ENCODE data around the gene ZNF445.
A peak's percentile ranks its signal among the peaks of the same experiment; 100 is the strongest.
"Not testable (repeated sequence)": the region's sequence is repeated elsewhere in the genome, so short reads cannot be mapped to it uniquely, and the experiment has no call there.

ZNF445 gene

GRCh38 chr3:44412365-44412764 is 65.1 kb downstream of the ZNF445 start:
- Mint-ChIP-seq H3K27ac (no peak overlapping the region), H3K36me3 (ENCODE audit: low read depth) (peaks cover 4% of the 10 kb centered on the region), H3K27me3 (ENCODE audit: low read depth, poor library complexity) (peaks cover 8% of the 10 kb centered on the region), H3K4me1 (peaks cover 5% of the 10 kb centered on the region), H3K9me3 (no peaks in the 10 kb centered on the region), H3K4me3 (no peak overlapping the region)
- no peak for DNase-seq
- no peak for TF ChIP-seq CTCF (IDR thresholded peaks at IDR 0.05)

DNA sequence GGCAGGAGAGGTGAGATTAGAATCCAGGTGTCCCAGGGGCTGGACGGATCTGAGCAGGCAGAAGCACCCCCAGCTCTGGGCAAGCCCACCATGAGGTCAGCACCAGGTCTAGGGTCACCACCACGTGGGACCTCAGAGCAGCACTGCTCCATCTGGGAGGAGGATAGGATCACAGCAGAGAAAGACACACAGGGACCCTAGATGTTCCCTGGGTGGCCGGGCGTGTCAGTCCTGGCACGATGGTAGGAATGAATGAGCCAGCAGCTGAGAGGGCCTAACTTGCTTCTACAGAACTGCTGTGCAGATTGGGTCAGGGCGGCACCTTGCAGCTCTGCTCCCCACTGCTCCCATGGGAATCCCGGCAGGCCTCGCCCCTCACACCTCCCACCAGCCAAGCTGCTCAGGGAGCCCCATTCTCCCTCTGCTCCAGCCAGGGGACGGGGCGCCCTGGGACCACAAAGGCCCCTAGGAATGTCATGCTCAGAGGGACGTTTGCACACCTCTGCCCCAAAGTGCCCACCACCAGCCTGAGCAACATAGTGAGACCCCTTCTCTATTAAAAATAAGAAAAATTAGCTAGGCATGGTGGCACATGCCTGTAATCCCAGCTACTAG is 66.3 kb downstream of the ZNF445 start:
- DNase-seq = no peak
- H3K27me3 Mint-ChIP-seq (ENCODE audit: low read depth, poor library complexity) = peaks cover 3% of the 10 kb centered on the region
- peak overlapping the region; percentile 48 for H3K27ac Mint-ChIP-seq
- no peak for TF ChIP-seq CTCF (IDR thresholded peaks at IDR 0.05)
- H3K9me3 Mint-ChIP-seq = no peaks in the 10 kb centered on the region
- H3K4me1 Mint-ChIP-seq = peaks cover 5% of the 10 kb centered on the region
- no peak overlapping the region for H3K4me3 Mint-ChIP-seq
- H3K36me3 Mint-ChIP-seq (ENCODE audit: low read depth) = peaks cover 4% of the 10 kb centered on the region

DNA sequence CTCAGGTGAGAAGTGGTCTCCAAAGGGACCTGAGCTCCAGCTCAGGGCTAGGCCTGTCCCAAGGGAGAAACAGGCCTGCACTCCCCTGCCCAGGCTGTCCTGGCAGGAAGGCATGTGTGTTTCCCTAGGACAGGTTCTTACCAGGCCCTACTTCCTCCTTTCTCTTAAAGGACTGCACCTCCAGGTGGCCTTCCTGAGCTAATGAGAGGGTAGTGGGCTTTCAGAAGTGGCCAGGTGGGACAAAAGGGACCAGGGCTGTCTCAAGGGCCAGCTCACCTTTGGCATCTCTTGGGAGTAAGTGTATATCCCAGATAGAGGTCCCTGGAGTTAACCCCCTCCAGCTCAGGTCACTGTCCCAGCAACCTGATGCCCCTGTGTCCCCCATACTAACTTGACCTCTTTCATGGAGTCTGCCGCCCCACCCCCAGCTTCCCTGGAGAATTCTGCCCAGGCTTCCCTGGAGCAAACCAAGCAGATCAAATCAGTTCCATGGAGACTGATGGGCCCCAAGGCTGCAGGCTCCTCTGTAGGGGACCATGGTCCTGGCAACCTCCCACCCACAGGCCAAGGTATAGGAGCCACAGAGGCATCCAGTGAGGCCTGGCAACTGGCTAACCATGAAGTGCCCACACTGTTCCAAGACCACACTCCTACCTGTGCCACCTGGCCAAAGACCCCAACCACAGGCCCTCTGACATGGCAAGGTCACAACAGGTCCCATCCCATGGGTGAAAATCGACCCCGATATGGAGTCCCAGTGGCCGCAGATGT is 67.6 kb downstream of the ZNF445 start:
- H3K4me3 Mint-ChIP-seq = no peak overlapping the region
- no peak overlapping the region for H3K27ac Mint-ChIP-seq
- peaks cover 5% of the 10 kb centered on the region for H3K4me1 Mint-ChIP-seq
- no peak for DNase-seq
- peaks cover 3% of the 10 kb centered on the region for H3K27me3 Mint-ChIP-seq (ENCODE audit: low read depth, poor library complexity)
- peaks cover 4% of the 10 kb centered on the region for H3K36me3 Mint-ChIP-seq (ENCODE audit: low read depth)
- no peaks in the 10 kb centered on the region for H3K9me3 Mint-ChIP-seq
- no peak for TF ChIP-seq CTCF (IDR thresholded peaks at IDR 0.05)

DNA sequence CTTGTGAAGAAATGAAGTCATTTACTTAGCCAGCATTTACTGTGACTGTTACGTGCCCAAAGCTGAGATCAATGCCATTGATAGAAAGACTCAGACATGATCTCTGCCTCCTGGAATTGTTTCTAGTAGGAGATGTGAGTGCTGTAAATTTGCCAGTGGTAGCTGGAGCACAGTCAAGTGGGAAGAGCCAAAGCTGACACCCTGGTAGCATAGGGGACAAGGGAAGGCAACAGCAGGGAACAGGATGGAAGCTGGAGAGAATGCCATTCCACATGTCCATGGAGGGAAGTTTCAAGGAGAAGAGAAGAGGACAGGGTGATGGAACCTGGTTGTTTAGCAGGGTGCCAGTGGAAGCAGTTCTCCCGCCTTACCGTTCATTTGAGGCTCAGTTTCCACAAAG is 74.9 kb downstream of the ZNF445 start:
- no peak overlapping the region for H3K27ac Mint-ChIP-seq
- TF ChIP-seq CTCF (IDR thresholded peaks at IDR 0.05) = no peak
- no peaks in the 10 kb centered on the region for H3K9me3 Mint-ChIP-seq
- H3K4me3 Mint-ChIP-seq = no peak overlapping the region
- peaks cover 10% of the 10 kb centered on the region for H3K4me1 Mint-ChIP-seq
- DNase-seq = no peak
- H3K36me3 Mint-ChIP-seq (ENCODE audit: low read depth) = peaks cover 31% of the 10 kb centered on the region
- no peaks in the 10 kb centered on the region for H3K27me3 Mint-ChIP-seq (ENCODE audit: low read depth, poor library complexity)

DNA sequence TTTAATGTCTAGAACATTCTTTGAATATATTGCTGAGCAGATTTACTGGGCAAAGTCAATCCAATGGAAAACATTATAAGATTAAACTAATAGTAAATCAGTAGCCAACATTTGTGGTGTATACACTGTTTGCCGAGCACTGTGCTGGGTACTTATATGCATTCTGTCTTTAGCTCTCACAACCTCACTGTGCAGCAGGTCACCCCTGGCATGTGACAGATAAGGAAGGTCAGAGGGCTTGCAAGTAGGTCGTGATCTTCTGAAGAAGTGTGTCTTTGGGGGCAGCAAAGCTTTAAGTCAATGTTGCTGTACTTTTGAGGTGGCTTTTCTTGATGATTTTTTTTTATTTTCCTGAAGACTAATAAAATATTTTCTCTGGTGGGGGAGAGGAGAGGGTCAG is 76.7 kb downstream of the ZNF445 start:
- Mint-ChIP-seq H3K9me3 (no peaks in the 10 kb centered on the region), H3K27me3 (ENCODE audit: low read depth, poor library complexity) (no peaks in the 10 kb centered on the region), H3K27ac (peak overlapping the region; percentile 64), H3K36me3 (ENCODE audit: low read depth) (peaks cover 44% of the 10 kb centered on the region), H3K4me1 (peaks cover 10% of the 10 kb centered on the region), H3K4me3 (no peak overlapping the region)
- DNase-seq = no peak
- TF ChIP-seq CTCF (IDR thresholded peaks at IDR 0.05) = no peak

GRCh38 chr3:44398853-44399252 is 78.6 kb downstream of the ZNF445 start:
- no peaks in the 10 kb centered on the region for H3K27me3 Mint-ChIP-seq (ENCODE audit: low read depth, poor library complexity)
- DNase-seq = no peak

GRCh38 chr3:44398271-44398670 is 79.2 kb downstream of the ZNF445 start:
- peaks cover 35% of the 10 kb centered on the region for H3K36me3 Mint-ChIP-seq (ENCODE audit: low read depth)
- H3K27me3 Mint-ChIP-seq (ENCODE audit: low read depth, poor library complexity); H3K4me3 Mint-ChIP-seq; DNase-seq; H3K27ac Mint-ChIP-seq; H3K9me3 Mint-ChIP-seq; H3K4me1 Mint-ChIP-seq: not testable (repeated sequence)

More at GRCh38 chr3:44398853-44399252, 78.6 kb downstream of the ZNF445 start:
- TF ChIP-seq CTCF (IDR thresholded peaks at IDR 0.05) = no peak
- no peaks in the 10 kb centered on the region for H3K9me3 Mint-ChIP-seq
- H3K4me3 Mint-ChIP-seq = no peak overlapping the region
- H3K27ac Mint-ChIP-seq = no peak overlapping the region
- H3K4me1 Mint-ChIP-seq = peaks cover 8% of the 10 kb centered on the region
- H3K36me3 Mint-ChIP-seq (ENCODE audit: low read depth) = peaks cover 35% of the 10 kb centered on the region
